ENCODE results near the gene TANC1.

Gene TANC1

GRCh38 chr2:159130302-159130701 lies 161.9 kb downstream of the TANC1 start:
- Mint-ChIP-seq H3K36me3 (ENCODE audit: low read depth) (peaks cover 35% of the 10 kb centered on the region), H3K27ac (peak overlapping the region; percentile 4), H3K9me3 (no peaks in the 10 kb centered on the region), H3K27me3 (ENCODE audit: low read depth, poor library complexity) (peaks cover 3% of the 10 kb centered on the region), H3K4me1 (peaks cover 68% of the 10 kb centered on the region), H3K4me3 (no peak overlapping the region)
- no peak for TF ChIP-seq CTCF (IDR thresholded peaks at IDR 0.05)
- no peak for DNase-seq

GRCh38 chr2:159131267-159131913 lies 162.9 kb downstream of the TANC1 start:
- Mint-ChIP-seq H3K9me3 (no peaks in the 10 kb centered on the region), H3K27ac (peak overlapping the region; percentile 80), H3K36me3 (ENCODE audit: low read depth) (peaks cover 30% of the 10 kb centered on the region), H3K4me1 (peaks cover 71% of the 10 kb centered on the region), H3K4me3 (no peak overlapping the region), H3K27me3 (ENCODE audit: low read depth, poor library complexity) (peaks cover 3% of the 10 kb centered on the region)
- DNase-seq = no peak
- no peak for TF ChIP-seq CTCF (IDR thresholded peaks at IDR 0.05)

- no peak for DNase-seq
- H3K27ac Mint-ChIP-seq = peak overlapping the region; percentile 55
- H3K27me3 Mint-ChIP-seq (ENCODE audit: low read depth, poor library complexity) = peaks cover 3% of the 10 kb centered on the region
- no peaks in the 10 kb centered on the region for H3K9me3 Mint-ChIP-seq
- H3K4me1 Mint-ChIP-seq = peaks cover 76% of the 10 kb centered on the region
- TF ChIP-seq CTCF (IDR thresholded peaks at IDR 0.05) = no peak
- H3K36me3 Mint-ChIP-seq (ENCODE audit: low read depth) = peaks cover 25% of the 10 kb centered on the region
- no peak overlapping the region for H3K4me3 Mint-ChIP-seq
Measured at GRCh38 chr2:159131914-159132281, 163.5 kb downstream of the TANC1 start.

GRCh38 chr2:159133797-159134196 lies 165.4 kb downstream of the TANC1 start:
- H3K4me3 Mint-ChIP-seq = no peak overlapping the region
- H3K27ac Mint-ChIP-seq = peak overlapping the region; percentile 40
- H3K36me3 Mint-ChIP-seq (ENCODE audit: low read depth) = peaks cover 27% of the 10 kb centered on the region
- H3K9me3 Mint-ChIP-seq = no peaks in the 10 kb centered on the region
- no peak for TF ChIP-seq CTCF (IDR thresholded peaks at IDR 0.05)
- H3K27me3 Mint-ChIP-seq (ENCODE audit: low read depth, poor library complexity) = peaks cover 5% of the 10 kb centered on the region
- peaks cover 86% of the 10 kb centered on the region for H3K4me1 Mint-ChIP-seq
- DNase-seq = no peak

GRCh38 chr2:159134979-159135378 lies 166.5 kb downstream of the TANC1 start:
- Mint-ChIP-seq H3K4me1 (peaks cover 86% of the 10 kb centered on the region), H3K27ac (peak overlapping the region; percentile 98), H3K27me3 (ENCODE audit: low read depth, poor library complexity) (peaks cover 5% of the 10 kb centered on the region), H3K4me3 (no peak overlapping the region), H3K9me3 (no peaks in the 10 kb centered on the region), H3K36me3 (ENCODE audit: low read depth) (peaks cover 26% of the 10 kb centered on the region)
- no peak for DNase-seq
- no peak for TF ChIP-seq CTCF (IDR thresholded peaks at IDR 0.05)

- Mint-ChIP-seq H3K27me3 (ENCODE audit: low read depth, poor library complexity) (peaks cover 3% of the 10 kb centered on the region), H3K4me3 (no peak overlapping the region), H3K9me3 (no peaks in the 10 kb centered on the region), H3K27ac (peak overlapping the region; percentile 98), H3K36me3 (ENCODE audit: low read depth) (peaks cover 32% of the 10 kb centered on the region), H3K4me1 (peaks cover 84% of the 10 kb centered on the region)
- TF ChIP-seq CTCF (IDR thresholded peaks at IDR 0.05) = no peak
- no peak for DNase-seq
Measured at GRCh38 chr2:159136391-159136790, 168.0 kb downstream of the TANC1 start.
